Measurements from ENCODE around the gene CDKN2AIPNL. TPM values are rescaled to one million over a fixed set of nuclear protein-coding genes. Genes with fewer than 3 reads are reported as not detected.

The CDKN2AIPNL gene
- total and polyA plus RNA-seq, 2 of the 13 experiments (the other 11 are each of a cell fraction or from before 2014, with no cell fraction given), result 17.4 to 46.5 TPM

DNA sequence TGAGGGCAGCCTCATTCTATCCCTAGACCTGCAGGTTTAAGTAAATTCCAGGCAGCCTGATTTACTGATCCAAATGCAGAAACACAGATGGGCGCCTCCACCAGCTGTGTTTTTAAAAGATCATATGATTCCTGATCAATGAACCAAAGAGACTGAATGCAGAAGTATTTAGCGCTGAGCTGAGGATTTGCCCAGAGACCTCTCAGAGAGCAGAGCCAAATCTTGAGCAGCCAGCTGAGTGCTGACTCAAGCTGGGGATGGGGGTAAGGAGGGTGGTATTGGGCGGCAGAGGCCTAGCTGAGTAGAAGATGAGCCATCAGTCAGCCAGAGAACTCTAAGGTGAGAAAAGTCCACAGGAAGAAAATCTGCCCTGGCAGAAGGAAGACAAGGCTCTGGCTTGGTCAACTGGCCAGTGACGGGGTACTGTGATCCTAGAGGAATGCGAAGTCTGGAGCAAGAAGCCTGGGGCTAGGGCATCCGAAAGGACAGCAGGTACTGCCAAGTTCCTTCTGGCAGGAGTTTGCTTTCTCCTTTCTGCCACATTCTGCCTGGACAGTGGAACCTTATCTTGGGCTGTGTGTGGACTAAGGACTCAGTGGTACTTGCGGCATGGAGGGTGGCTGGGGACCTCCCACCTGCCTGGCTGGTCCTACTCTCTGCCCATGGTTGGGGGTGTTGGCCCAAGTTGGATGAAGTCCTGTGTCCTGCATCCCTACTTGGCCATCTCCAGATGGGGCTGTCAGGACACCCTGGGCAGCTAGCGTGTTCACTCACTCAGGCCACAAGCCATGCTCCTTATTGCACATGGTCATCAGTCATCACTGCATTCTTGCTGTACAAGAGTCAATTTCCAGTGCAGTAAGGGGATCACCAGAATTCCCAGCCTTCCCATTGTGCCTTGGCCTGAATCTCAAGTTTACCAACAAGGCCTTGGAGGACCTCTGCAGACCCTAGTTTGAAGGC lies 34.5 kb upstream of the CDKN2AIPNL start:
- 64% methylated on average over 8 of the region's 8 CpGs for WGBS (ENCODE audit: low lambda C conversion rate)

More for the DNA sequence above, 34.5 kb upstream of the CDKN2AIPNL start:
- H3K27me3 ChIP-seq (ENCODE audit: control insufficient read depth in 1 of 2, insufficient read depth in 2 of 2, low read length in 2 of 2), result no peaks in the 10 kb centered on the region; a peak in 1 of 5 replicates
- TF ChIP-seq, protein P1, sequence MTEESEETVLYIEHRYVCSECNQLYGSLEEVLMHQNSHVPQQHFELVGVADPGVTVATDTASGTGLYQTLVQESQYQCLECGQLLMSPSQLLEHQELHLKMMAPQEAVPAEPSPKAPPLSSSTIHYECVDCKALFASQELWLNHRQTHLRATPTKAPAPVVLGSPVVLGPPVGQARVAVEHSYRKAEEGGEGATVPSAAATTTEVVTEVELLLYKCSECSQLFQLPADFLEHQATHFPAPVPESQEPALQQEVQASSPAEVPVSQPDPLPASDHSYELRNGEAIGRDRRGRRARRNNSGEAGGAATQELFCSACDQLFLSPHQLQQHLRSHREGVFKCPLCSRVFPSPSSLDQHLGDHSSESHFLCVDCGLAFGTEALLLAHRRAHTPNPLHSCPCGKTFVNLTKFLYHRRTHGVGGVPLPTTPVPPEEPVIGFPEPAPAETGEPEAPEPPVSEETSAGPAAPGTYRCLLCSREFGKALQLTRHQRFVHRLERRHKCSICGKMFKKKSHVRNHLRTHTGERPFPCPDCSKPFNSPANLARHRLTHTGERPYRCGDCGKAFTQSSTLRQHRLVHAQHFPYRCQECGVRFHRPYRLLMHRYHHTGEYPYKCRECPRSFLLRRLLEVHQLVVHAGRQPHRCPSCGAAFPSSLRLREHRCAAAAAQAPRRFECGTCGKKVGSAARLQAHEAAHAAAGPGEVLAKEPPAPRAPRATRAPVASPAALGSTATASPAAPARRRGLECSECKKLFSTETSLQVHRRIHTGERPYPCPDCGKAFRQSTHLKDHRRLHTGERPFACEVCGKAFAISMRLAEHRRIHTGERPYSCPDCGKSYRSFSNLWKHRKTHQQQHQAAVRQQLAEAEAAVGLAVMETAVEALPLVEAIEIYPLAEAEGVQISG (CRISPR knock-in tag; IDR thresholded peaks at IDR 0.05), result 0 out of 2 replicates have a peak, but pooled peaks have one; percentile 29
- TF ChIP-seq, protein P2, sequence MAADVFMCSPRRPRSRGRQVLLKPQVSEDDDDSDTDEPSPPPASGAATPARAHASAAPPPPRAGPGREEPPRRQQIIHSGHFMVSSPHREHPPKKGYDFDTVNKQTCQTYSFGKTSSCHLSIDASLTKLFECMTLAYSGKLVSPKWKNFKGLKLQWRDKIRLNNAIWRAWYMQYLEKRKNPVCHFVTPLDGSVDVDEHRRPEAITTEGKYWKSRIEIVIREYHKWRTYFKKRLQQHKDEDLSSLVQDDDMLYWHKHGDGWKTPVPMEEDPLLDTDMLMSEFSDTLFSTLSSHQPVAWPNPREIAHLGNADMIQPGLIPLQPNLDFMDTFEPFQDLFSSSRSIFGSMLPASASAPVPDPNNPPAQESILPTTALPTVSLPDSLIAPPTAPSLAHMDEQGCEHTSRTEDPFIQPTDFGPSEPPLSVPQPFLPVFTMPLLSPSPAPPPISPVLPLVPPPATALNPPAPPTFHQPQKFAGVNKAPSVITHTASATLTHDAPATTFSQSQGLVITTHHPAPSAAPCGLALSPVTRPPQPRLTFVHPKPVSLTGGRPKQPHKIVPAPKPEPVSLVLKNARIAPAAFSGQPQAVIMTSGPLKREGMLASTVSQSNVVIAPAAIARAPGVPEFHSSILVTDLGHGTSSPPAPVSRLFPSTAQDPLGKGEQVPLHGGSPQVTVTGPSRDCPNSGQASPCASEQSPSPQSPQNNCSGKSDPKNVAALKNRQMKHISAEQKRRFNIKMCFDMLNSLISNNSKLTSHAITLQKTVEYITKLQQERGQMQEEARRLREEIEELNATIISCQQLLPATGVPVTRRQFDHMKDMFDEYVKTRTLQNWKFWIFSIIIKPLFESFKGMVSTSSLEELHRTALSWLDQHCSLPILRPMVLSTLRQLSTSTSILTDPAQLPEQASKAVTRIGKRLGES (CRISPR knock-in tag; IDR thresholded peaks at IDR 0.05; ENCODE audit: borderline replicate concordance), result no peak
- no peak overlapping the region for H3K4me2 ChIP-seq (ENCODE audit: low read depth, low read length)
- no peak overlapping the region for H2AFZ ChIP-seq (ENCODE audit: low read length)
- H3K27ac ChIP-seq (ENCODE audit: extremely low read length, insufficient read depth, low read length), result no peak overlapping the region
- ChIA-PET POLR2A (interaction anchor here (0.7 to 1.2 kb wide), 3 partner anchors 20 to 60 kb away, joined by 3 to 5 read pairs (median 3); no protein-coding TSS in a partner anchor), CTCF (ENCODE audit: low intra/inter-chr PET ratio, low total read pairs) (interaction anchor here (0.6 kb wide), 1 partner anchor 1225 kb away, joined by 3 read pairs; no protein-coding TSS in a partner anchor)
- in situ Hi-C loops (cut with HindIII; ENCODE audit: extremely low pct_ligation_motif_present, low pct_unique_long_range_greater_than_20kb), result no loop called here
- no peak overlapping the region for H3K4me3 ChIP-seq (replicated peaks in 1 of 3; ENCODE audit: insufficient read depth in 1 of 3, low read depth in 2 of 3, low read length in 3 of 3)
- no TSS peak for BruUV-seq (replicated peaks)
- peak; percentile 11; the same call in 1 of the 3 replicates for ATAC-seq
- H3K4me1 ChIP-seq (ENCODE audit: insufficient read depth, low read length), result peaks cover 30% of the 10 kb centered on the region
- FAIRE-seq, result no peak
- no peaks in the 10 kb centered on the region for H3K9me3 ChIP-seq (ENCODE audit: low read length)
- no peak for DNase-seq (ENCODE audit: low spot score)
- intact Hi-C loops (cut with micrococcal nuclease; ENCODE audit: unreplicated experiment), result no loop called here
- H3K9ac ChIP-seq (ENCODE audit: insufficient read depth, low read depth, low read length), result no peak overlapping the region
- H4K20me1 ChIP-seq (ENCODE audit: insufficient read depth, low read length), result no peaks in the 10 kb centered on the region
- no peaks in the 10 kb centered on the region for H3K79me2 ChIP-seq (ENCODE audit: insufficient read depth, low read length)
- H3K36me3 ChIP-seq (replicated peaks in 1 of 2; ENCODE audit: control insufficient read depth in 1 of 2, insufficient read depth in 2 of 2, low read length in 2 of 2), result no peaks in the 10 kb centered on the region

Data from HepG2 (cell line).